ENCODE results near the gene EVX2.

Gene EVX2

GRCh38 chr2:176097820-176098365 lies 14.1 kb upstream of the EVX2 start:
- no peak for DNase-seq (ENCODE audit: extremely low spot score)
- CTCF ChIA-PET: interaction anchor here (0.7 to 1.6 kb wide), 8 partner anchors 10 to 846 kb away, joined by 3 to 9 read pairs (median 4); no protein-coding TSS in a partner anchor
- POLR2A ChIA-PET: interaction anchor here (1.0 to 6.5 kb wide), 4 partner anchors 7 to 96 kb away, joined by 3 to 117 read pairs (median 9); partner anchors contain the start of genes HOXD11 and LNPK
- no peak for TF ChIP-seq LEF1 (IDR thresholded peaks at IDR 0.05; ENCODE audit: borderline replicate concordance)
- no peak for TF ChIP-seq ARNT (IDR thresholded peaks at IDR 0.05)
- TF ChIP-seq CTBP1 (IDR thresholded peaks at IDR 0.05; ENCODE audit: borderline replicate concordance): no peak
- no peak for TF ChIP-seq TARDBP (IDR thresholded peaks at IDR 0.05)
- TF ChIP-seq BHLHE40 (IDR thresholded peaks at IDR 0.05; ENCODE audit: borderline replicate concordance): no peak
- no peak for TF ChIP-seq NFRKB (IDR thresholded peaks at IDR 0.05)
- TF ChIP-seq FOXM1 (IDR thresholded peaks at IDR 0.05; ENCODE audit: borderline replicate concordance): no peak
- TF ChIP-seq PKNOX1 (IDR thresholded peaks at IDR 0.05): no peak
- no peak for TF ChIP-seq FOXA1 (IDR thresholded peaks at IDR 0.05)
- no peak for TF ChIP-seq ZNF384 (IDR thresholded peaks at IDR 0.05)
- TF ChIP-seq ELF4 (IDR thresholded peaks at IDR 0.05): no peak
- no peak for TF ChIP-seq SP1 (IDR thresholded peaks at IDR 0.05)
- no peak for TF ChIP-seq L3MBTL2 (conservative IDR thresholded peaks at IDR 0.05)
- no peak for TF ChIP-seq SUZ12 (IDR thresholded peaks at IDR 0.05)
- TF ChIP-seq HDGF (IDR thresholded peaks at IDR 0.05; ENCODE audit: borderline replicate concordance): no peak
- TF ChIP-seq FOXK2 (IDR thresholded peaks at IDR 0.05): no peak

DNA sequence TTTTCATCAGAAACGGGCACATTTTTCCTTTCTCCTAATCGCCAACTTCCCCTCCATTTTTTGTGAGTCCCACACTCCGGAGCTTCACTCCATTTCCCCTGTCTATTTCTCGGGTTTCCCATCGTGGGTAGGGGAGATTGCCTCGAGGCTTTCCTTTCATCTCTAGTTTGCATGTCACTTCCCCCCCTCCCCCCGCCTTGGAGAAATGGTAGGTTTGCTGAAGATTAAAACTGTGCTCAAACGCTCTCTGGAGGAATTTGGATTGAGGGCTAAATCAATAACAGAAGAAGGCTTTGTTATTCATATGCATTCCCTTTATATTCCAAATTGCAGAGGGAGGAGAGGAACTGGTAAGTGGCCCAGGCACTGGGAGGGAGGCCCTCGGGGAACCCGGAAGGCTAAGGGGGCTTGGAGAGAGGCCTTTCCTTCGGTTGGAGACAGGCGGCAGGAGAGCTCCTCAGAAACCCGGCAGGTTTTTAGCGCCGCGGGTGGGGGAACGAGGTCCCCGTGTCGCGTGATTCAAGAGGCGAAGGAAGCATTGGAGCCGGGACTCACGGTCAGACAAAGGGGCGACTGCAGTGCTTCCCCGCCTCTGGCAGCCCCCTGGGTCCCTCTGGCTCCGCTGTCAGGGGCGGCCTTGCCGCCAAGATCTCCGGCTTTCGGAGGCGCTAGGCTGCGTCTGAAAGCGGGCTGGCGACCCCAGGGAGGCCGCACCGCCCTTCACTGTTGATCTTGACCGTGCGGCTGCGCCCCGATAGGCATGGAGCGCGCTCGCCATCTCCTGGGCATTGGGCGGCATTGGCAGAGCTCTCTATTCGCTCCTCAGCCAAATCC lies 13.4 kb upstream of the EVX2 start:
- CTCF ChIA-PET: interaction anchor here (0.7 to 1.6 kb wide), 16 partner anchors 9 to 846 kb away, joined by 3 to 9 read pairs (median 3); no protein-coding TSS in a partner anchor
- DNase-seq (ENCODE audit: extremely low spot score): peak; percentile 76
- TF ChIP-seq FOXK2 (IDR thresholded peaks at IDR 0.05) (no peak), ZNF384 (IDR thresholded peaks at IDR 0.05) (no peak), ELF4 (IDR thresholded peaks at IDR 0.05) (no peak), ARNT (IDR thresholded peaks at IDR 0.05) (no peak), SP1 (IDR thresholded peaks at IDR 0.05) (no peak), FOXA1 (IDR thresholded peaks at IDR 0.05) (no peak), CTBP1 (IDR thresholded peaks at IDR 0.05; ENCODE audit: borderline replicate concordance) (no peak), L3MBTL2 (conservative IDR thresholded peaks at IDR 0.05) (peak; percentile 71)
- POLR2A ChIA-PET: interaction anchor here (0.7 to 6.5 kb wide), 9 partner anchors 7 to 846 kb away, joined by 3 to 117 read pairs (median 4); partner anchors contain the start of genes HOXD11 and LNPK

GRCh38 chr2:176096243-176096985 lies 12.7 kb upstream of the EVX2 start:
- no peak for DNase-seq (ENCODE audit: extremely low spot score)
- TF ChIP-seq CTBP1 (IDR thresholded peaks at IDR 0.05; ENCODE audit: borderline replicate concordance): no peak
- no peak for TF ChIP-seq HDGF (IDR thresholded peaks at IDR 0.05; ENCODE audit: borderline replicate concordance)
- TF ChIP-seq TARDBP (IDR thresholded peaks at IDR 0.05): no peak
- TF ChIP-seq BHLHE40 (IDR thresholded peaks at IDR 0.05; ENCODE audit: borderline replicate concordance): no peak
- TF ChIP-seq FOXA1 (IDR thresholded peaks at IDR 0.05): no peak
- no peak for TF ChIP-seq FOXM1 (IDR thresholded peaks at IDR 0.05; ENCODE audit: borderline replicate concordance)
- TF ChIP-seq LEF1 (IDR thresholded peaks at IDR 0.05; ENCODE audit: borderline replicate concordance): no peak
- no peak for TF ChIP-seq FOXK2 (IDR thresholded peaks at IDR 0.05)
- TF ChIP-seq NFRKB (IDR thresholded peaks at IDR 0.05): no peak
- TF ChIP-seq ARNT (IDR thresholded peaks at IDR 0.05): no peak
- no peak for TF ChIP-seq ELF4 (IDR thresholded peaks at IDR 0.05)
- TF ChIP-seq ZNF384 (IDR thresholded peaks at IDR 0.05): no peak
- no peak for TF ChIP-seq L3MBTL2 (conservative IDR thresholded peaks at IDR 0.05)
- TF ChIP-seq SUZ12 (IDR thresholded peaks at IDR 0.05): no peak
- ChIA-PET POLR2A (interaction anchor here (0.7 to 6.5 kb wide), 7 partner anchors 8 to 845 kb away, joined by 3 to 117 read pairs (median 8); partner anchors contain the start of genes HOXD11 and LNPK), CTCF (interaction anchor here (0.6 to 1.6 kb wide), 12 partner anchors 8 to 931 kb away, joined by 3 to 9 read pairs (median 3); no protein-coding TSS in a partner anchor)

DNA sequence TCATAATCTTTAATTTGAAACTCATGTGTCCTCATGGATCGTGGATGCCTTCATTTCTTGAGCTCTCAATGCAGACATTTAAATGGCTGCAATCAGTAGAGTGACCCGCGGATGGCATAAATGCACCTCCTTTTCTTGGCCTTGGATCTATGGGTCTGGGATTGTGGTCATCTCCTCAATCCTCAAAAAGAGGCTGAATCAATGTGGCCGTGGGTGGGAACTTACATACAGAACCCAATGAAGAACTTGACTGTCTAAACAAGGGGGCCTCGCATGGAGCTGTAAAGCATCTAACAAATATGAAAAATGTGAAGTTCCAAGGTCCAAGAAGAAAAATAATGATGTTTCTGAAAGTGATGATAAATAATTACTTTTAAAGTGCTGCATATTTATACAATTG lies 11.7 kb upstream of the EVX2 start:
- ChIA-PET CTCF (interaction anchor here (1.0 kb wide), 1 partner anchor 16 kb away, joined by 3 read pairs; no protein-coding TSS in a partner anchor), POLR2A (interaction anchor here (1.4 to 6.5 kb wide), 3 partner anchors 9 to 290 kb away, joined by 3 to 117 read pairs (median 11); partner anchors contain the start of gene HOXD11)
- no peak for DNase-seq (ENCODE audit: extremely low spot score)
- TF ChIP-seq L3MBTL2 (conservative IDR thresholded peaks at IDR 0.05): 0 out of 2 replicates have a peak, but pooled peaks have one; percentile 30
- no peak for TF ChIP-seq ZNF384 (IDR thresholded peaks at IDR 0.05)

- POLR2A ChIA-PET: interaction anchor here (1.1 to 6.5 kb wide), 3 partner anchors 10 to 92 kb away, joined by 3 to 117 read pairs (median 6); partner anchors contain the start of genes HOXD11 and LNPK
- DNase-seq (ENCODE audit: extremely low spot score): no peak
- CTCF ChIA-PET: interaction anchor here (0.7 to 1.0 kb wide), 4 partner anchors 9 to 1169 kb away, joined by 3 to 4 read pairs (median 3); no protein-coding TSS in a partner anchor
- TF ChIP-seq FOXK2 (IDR thresholded peaks at IDR 0.05) (no peak), BHLHE40 (IDR thresholded peaks at IDR 0.05; ENCODE audit: borderline replicate concordance) (no peak), PKNOX1 (IDR thresholded peaks at IDR 0.05) (no peak), HDGF (IDR thresholded peaks at IDR 0.05; ENCODE audit: borderline replicate concordance) (no peak), SUZ12 (IDR thresholded peaks at IDR 0.05) (no peak)
These were observed 10.6 kb upstream of the EVX2 start for GRCh38 chr2:176094349-176094748.

Data from HEK293T (cell line).